GM21367 (cell line): ENCODE measurements around the gene ZNF576.
"Not testable (repeated sequence)": the region's sequence is repeated elsewhere in the genome, so short reads cannot be mapped to it uniquely, and the experiment has no call there.

ENCODE experiments used
- ATAC-seq: cut with Tn5 transposase; IDR thresholded peaks from one replicate; pipeline ENCODE4 v1.9.1; 2021; ENCODE audit not compliant: unreplicated experiment

ZNF576 gene

DNA sequence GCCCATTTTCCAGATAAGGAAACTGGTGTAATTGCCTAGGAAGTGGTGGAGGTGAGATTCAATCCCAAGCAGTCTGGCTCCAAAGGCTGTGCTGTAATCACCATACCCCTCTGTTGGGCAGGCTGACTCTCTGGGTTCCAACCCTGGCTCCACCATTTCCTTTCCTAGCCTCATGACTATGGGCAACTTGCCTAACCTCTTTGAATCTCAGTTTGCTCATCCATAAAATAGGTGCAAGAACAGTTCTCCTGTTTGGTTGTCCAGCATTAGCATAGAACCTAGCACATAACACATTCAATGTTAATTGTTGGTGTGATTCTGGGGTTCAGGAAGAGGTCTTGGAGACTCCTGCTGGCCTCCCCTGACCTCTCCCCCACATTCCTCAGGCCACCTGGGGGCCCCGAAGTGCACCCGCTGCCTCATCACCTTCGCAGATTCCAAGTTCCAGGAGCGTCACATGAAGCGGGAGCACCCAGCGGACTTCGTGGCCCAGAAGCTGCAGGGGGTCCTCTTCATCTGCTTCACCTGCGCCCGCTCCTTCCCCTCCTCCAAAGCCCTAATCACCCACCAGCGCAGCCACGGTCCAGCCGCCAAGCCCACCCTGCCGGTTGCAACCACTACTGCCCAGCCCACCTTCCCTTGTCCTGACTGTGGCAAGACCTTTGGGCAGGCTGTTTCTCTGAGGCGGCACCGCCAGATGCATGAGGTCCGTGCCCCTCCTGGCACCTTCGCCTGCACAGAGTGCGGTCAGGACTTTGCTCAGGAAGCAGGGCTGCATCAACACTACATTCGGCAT lies 2.2 kb downstream of the ZNF576 start:
- ATAC-seq: no peak

DNA sequence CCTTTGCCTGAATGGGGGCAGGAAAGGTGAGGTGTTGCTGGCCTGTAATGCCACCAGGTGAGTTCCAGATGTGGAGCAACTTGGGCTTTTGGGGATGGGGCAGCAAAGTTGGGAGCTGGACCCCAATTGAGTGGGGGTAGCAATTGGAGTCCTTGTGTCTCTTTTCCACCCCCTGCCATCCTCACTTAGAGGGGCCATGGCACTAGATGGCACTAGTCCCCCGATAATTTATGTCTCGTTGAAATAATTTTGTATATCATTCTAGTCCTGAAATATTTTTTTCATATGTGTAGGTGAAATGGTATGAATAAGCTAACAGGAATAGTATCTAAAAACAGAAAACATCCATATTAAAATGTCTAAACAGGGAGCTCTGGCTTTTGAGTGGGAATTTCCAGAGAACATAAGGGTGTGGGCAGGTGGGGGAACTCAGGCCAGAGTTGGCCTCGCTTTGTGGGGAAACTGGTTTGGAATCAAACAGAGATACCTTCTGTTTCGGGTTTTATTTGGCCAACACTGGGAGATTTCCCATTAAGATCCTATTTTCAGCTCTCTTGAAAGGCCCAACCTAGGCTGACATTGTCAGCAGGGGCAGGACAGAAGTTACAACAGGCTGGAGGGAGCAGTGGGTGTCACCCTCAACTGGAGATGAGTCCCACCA lies 3.4 kb downstream of the ZNF576 start:
- no peak for ATAC-seq

DNA sequence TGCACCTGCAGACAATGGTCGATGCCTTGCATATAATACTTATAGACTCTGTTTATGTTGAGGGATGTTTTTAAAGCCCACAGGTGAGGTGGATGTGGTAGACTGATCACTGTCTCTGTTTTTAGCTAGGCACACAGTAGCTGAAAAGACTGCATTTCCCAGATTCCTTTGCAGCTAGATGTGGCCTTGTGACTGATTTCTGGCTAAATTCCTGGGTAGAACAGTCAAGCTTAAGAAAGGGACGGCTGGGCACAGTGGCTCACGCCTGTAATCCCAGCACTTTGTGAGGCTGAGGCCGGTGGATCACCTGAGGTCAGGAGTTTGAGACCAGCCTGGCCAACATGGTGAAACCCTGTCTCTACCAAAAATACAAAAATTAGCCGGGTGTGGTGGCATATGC lies 3.9 kb downstream of the ZNF576 start:
- not testable (repeated sequence) for ATAC-seq

DNA sequence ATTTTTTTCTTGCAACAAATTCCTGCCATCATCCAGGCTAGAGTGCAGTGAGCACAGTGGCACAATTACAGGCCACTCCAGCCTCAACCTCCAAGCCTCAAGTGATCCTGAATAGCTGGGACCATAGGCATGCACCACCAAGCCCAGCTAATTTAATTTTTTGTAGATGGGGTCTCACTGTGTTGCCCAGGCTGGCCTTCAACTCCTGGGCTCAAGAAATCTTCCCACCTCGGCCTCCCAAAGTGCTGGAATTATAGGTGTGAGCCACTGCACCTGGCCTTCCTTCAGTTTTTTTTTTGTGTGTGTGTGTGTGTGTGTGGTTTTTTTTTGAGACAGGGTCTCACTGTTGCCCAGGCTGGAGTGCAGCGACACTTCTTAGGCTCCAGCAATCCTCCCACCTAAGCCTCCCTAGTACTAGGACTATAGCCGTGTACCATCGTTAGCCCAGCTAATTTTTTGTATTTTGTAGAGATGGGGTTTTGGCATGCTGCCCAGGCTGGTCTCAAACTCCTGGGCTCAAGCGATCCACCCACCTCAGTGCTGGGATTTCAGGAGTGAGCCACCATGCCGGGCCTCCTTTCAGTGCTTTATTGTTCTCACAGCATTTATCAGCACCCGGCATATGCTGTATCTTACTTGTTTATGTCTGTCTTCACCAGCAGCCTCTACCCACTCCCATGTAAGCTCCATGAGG lies 9.6 kb downstream of the ZNF576 start:
- ATAC-seq: no peak

DNA sequence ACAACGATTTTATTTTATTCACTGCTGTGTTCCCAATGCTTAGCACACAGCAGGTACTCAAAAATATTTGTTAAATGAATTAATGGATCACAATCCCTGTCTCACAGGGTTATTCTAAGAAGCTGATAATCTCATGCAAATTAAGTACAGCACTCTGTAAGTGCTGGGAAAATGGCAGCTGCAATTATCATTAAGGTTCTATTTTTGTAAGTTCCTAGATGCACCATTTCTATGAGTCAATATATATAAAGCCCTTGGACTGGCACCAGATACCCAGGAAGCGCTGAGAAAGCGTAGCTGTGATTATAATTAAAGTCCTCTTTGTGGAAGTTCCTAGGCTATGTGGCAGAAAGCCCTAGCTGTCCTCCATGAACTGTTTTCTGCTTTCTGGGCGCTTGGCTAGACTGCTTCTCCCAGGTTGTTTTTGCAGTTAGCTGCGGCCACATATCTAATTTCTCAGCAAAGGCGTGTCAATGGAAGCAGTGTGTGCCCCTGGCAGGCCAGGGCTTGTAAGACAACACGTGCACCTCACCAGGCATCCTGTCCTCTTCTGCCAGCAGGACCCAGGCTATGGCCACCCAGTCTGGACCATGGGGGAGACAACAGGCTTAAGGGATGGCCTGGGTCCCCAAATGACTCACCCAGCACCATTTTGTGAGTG lies 10.3 kb downstream of the ZNF576 start:
- no peak for ATAC-seq

DNA sequence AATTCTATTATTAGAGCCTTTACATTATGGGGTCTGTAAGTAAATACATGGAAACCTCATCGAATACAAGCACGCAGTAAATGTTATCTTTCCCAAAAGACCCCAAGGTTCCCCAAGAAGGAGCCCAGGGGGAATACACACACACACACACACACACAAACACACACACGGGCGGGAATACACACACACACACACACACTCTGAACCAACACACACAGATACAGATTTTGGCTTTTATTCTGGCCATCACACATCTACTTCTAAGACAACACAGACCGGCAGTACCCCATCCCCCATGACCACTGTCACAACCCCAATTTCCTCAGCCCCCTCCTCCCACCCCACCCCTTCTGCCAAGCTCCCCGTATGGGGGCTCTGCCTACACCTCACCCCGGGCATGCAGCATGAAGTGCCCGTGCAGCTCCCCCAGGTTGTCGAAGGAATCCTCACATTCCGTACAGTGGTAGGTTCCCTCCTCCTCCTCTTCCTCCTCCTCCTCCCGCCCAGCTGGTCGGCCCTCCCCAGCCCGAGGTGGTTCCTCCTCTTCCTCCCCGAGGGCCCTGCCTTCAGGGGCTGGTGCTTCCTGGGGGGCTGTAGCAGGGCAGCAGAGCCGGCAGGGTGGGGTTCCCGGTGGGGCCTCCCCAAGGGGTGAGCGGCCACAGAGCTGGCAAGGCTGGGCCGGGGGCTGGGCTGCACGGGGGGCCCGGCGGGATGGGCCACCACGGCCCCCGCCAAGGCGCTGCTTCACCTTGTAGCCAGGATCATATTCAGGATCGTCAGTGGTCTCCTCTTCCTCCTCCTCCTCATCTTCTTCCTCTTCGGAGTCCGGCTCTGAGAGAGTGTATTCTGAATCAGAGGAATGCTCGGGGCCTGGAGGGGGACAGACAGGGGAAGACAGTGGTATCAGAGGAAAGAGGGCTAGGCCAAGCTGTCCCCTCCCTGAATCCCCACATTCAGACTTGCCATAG lies 11.1 kb downstream of the ZNF576 start:
- no peak for ATAC-seq

DNA sequence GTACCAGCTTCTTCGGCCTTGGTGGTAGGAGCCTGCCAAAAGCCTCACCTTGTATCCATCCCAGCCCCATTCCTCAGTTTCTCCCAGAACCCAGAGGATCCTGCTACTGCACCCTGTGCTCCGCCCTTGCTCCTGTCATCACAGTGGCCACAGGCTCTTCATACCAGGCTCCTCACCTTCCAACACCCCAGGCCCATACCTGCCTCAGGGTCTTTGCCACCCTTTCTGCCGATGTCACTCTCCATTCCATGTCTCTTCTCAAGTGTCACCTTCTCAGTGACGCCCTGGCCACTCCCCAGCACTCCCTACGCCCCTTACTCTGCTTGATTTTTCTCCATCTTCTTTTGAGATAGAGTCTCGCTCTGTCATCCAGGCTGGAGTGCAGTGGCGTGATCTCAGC lies 13.5 kb downstream of the ZNF576 start:
- ATAC-seq: no peak

DNA sequence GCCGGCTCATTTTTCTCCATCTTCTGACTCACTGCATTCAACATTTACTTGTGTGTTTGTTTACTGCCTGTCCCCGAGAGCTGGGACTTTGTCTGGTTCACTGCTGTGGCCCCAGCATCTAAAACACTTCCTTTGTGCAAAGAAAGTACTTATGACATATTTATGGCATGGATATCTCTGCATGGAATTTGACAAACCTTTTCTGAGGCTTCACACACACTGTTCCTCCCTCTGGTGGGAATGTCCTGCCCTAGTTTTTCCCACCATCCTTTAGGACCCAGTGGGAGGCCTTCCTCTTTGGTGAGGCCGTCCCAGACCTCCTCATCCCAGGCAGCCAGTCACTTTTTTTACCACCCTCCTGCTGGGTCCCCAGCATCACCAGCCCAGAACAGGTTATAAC lies 14.1 kb downstream of the ZNF576 start:
- ATAC-seq: no peak

DNA sequence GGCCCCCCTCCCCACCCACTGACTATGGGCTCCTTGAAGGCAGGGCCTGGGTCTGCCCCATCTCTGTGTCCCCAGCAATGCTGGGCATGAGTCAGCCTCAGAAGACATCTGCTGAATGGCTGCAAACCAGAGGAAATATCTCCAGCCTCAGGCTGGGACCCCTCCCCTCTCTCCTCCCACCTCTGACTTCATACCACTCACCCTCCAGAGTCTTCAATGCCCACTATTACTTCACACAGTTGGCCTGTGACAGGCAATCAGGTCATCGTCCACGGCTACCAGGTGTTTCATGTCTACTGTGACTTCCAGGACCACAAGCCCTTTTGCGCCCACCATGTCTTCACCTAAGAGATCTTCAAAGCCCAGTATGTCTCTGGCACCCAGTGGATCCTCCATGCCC lies 15.4 kb downstream of the ZNF576 start, which contains the start of gene SRRM5:
SRRM5 (plus strand) TSS at position 301 of the 400 bp plus-strand sequence; CDS start at position 335, 34 bp downstream.
- no peak for ATAC-seq

DNA sequence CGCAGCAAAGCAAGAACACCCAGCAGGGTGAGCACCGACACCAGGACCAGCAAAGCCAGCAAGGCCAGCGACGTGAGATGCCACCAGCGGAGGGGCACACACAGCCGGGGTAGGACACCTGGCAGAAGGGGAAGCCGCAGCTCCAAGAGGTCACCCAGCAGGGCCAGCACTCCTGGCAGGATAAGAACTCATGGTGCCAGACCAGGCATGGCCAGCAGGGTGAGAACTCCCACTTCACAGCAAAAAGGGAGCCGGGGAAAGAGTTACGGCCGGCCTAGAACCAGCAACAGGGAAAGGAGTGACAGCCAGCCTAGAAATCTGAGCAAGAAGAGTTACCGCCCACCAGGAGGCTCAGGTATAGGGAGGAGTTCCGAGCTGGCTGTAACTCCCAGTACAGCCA lies 16.0 kb downstream of the ZNF576 start:
- ATAC-seq: no peak

DNA sequence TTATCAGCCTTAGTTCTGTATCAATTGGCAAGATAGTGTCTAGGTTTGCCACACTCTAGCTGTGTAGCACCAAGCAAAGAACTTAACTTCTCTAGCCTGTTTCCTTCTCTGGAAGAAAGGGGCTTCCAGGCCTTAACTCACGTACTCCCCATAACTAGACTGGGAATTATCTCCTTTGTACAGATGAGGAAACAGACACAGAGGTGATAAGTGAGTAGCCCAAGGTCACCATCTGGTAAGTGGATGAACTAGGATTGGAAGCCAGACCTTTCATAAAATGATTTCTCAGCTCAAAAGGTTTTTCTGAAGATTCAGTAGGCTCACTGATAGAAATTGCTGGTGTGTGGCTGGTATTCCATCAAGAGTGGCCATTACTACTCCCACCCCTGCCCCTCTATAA lies 19.9 kb downstream of the ZNF576 start:
- no peak for ATAC-seq

DNA sequence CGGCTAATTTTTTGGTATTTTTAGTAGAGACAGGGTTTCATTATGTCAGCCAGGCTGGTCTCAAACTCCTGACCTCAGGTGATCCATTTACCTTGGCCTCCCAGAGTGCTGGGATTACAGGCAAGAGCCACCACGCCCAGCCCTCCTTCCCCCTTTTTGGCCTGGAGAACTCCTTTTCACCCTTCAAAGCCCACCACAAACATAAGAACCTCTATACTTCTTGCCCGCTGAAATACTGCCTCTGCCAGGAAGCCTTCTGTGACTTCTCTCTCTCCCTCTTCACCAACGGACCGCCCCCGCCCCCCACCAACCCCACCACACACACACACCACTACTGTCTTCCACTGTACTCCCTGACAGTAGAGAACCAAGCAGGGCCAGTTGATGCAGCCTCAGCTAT lies 20.6 kb downstream of the ZNF576 start:
- no peak for ATAC-seq

DNA sequence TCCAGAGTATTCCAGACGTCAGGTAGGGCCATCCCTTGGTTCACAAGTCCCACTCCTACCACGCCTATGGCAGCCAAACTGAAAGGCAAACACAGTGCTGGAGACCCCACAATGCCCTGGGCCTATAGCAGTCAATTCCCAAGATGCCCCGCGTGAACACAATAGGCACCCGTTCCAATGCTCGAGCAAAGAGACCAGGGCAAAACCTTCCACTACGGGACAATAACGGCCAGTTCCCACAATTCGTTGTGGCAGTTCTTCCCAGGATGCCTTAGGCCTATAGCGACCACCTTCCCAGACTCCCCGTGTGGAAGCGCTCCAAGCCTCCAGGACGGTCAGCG lies 22.5 kb downstream of the ZNF576 start:
- ATAC-seq: peak; percentile 21

DNA sequence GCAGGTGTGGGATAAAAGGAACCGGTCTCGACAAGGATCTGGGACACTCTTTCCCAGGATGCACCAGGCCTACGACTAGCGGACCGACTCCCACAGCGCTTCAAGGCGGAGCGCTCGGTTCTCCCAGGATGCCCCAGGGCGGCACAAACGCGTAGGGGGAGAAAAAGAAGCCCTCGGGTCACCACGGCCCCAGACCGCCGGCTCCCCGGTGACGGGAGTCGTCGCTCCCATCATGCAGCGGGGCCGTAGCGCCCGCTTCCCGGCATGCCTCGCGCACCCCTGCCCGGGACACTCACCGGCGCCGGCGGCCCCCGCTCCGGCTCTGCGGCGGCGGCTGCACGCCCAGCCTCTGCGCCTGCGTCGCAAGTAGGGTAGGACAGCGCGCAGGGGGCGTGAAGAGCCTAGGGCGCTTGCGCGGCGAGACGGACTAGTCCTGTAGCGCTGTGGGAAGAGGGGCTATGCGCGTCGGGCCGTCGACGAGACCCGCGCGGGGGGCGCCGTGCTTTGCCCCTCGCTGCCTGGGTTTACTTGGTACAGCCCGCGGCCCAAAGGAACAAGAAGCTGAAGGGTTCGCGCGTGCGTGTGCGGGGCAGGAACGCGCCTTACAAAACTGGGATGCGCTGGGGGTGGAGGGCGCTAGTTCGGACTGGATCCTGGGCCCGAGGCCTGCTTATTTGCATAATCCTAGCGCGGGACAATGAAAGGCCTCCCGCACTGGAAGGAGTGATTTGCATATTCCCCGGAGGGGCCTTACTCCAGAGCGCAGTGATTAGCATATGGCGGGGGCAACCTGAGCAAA lies 23.1 kb downstream of the ZNF576 start, which contains the start of gene ZNF428:
ZNF428 (minus strand) TSS at position 368 of the 799 bp plus-strand sequence. CDS start 5,325 bp downstream, outside the sequence.
- peak; percentile 52 for ATAC-seq

DNA sequence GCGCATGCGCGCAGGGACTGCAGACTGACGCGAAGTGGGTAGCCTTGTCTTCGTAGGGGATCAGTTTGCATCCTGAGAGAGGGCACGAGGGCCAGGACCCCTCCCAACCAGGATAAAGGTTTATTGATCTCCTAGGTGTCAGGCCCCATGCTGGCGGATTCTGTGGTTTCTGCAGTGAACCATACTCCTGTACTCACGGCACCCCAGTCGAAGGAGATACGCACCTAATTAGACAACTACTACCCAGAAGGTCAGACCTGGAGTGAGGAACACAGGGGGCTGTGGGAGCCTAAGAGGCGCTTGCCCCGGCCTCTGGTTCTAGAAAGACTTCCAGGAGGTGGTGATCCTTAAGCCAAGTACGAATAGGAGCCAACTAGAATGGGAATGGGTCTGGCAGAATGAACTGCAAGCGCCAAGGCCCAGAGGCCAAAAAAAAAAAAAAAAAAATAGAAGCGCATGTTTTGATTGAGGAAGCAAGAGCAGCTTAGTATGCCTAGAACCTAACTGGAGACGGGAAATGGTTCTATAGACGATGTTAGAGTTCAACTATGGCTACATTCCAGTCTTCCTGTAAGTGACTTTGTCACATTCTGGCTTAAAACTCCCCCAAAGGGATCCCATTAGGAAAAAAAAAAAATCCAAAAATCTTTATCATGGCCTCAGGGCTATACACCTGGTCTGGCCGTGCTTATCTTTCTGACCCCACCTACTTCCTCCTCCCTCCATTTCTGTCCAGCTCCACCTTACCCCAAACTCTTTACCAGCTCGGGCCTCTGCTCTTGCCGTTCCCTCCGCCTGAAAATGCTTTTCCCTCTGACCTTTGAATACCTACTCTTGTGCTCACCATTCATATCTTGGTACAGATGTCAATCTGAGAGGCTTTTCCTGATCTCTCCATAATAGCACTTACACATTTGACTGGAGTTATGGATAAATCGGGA lies 23.9 kb downstream of the ZNF576 start:
- no peak for ATAC-seq

DNA sequence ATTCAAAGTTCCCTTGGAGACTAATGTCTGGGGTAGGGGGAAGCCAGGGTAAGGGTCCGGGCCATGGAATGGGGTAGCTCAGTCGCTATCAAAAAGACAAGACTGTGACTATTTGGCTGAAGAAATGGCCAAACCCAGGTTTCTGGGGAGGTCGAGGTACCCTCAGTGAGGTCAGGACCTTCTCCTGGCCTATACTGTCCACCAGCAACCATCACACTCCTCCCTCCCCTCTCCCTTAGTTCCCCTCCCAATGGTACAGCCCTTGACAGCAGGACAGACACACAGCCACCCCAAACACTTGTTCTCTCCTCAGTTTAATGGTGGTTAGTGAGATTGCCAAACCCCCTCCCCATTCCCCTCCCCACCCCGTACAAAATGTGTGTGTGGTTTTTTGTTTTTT lies 25.7 kb downstream of the ZNF576 start:
- no peak for ATAC-seq

DNA sequence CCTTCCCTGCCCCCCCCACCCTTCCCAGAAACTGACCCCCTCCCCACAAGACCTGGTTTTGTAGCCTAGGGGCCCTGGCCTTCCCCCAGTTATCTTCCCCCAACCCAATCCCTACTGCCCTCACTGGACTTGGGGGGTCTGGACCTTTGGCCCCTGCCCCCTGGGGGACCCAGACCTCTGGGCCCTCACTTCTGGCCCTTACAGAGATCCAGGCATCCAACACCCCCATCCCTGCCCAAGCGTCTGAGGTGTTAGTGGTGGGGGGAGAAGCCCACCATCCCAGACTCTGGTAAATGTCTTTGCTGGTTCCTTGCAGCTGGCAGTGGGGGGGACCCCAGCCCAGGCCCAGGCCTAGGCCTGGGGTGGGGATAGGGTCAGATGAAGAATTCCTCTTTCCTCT lies 26.6 kb downstream of the ZNF576 start:
- ATAC-seq: no peak
